ENCODE data around the gene CCL4.

DNA sequence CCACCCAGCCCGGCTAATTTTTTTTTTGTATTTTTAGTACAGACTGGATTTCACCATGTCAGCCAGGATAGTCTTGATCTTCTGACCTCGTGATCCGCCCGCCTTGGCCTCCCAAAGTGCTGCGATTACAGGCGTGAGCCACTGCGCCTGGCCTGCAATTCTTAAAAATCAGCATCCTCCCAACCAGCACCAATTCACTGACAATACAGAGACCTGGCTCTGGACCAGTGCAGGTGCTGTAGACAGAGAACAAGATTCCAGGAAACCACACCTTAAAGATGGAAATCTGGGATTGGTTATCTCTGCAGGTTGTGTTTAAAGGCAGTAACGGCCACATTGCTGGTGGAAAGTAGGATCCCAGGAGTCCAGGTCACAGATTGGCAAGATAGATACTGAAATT, 39.2 kb downstream of the CCL4 start:
- TF ChIP-seq POLR2A (IDR thresholded peaks at IDR 0.05) (no peak), POLR2AphosphoS5 (IDR thresholded peaks at IDR 0.05) (no peak), CTCF (IDR thresholded peaks at IDR 0.05) (no peak)

All from suprapubic skin (tissue), 4 donors.